Fibroblast of lung (primary cell): ENCODE data around the gene NMRAL1.

Experiments used
- CTCF ChIP-seq, 2 donors: IDR thresholded peaks in 1 of 2; conservative IDR thresholded peaks in 1 of 2; 1 replicate in 1 of 2; 2 replicates in 1 of 2; pipeline ENCODE4 v1.5.1; 2011 to 2012; ENCODE audit warnings: low read length in 2 of 2, control low read depth in 1 of 2, inconsistent platforms in 1 of 2, low read depth in 1 of 2, mild to moderate bottlenecking in 1 of 2
- EZH2 ChIP-seq: IDR thresholded peaks from 2 replicates; pipeline ENCODE4 v1.5.1; 2012; ENCODE audit warnings: low read length, control low read depth, mild to moderate bottlenecking; ENCODE audit errors: missing control alignments

DNA sequence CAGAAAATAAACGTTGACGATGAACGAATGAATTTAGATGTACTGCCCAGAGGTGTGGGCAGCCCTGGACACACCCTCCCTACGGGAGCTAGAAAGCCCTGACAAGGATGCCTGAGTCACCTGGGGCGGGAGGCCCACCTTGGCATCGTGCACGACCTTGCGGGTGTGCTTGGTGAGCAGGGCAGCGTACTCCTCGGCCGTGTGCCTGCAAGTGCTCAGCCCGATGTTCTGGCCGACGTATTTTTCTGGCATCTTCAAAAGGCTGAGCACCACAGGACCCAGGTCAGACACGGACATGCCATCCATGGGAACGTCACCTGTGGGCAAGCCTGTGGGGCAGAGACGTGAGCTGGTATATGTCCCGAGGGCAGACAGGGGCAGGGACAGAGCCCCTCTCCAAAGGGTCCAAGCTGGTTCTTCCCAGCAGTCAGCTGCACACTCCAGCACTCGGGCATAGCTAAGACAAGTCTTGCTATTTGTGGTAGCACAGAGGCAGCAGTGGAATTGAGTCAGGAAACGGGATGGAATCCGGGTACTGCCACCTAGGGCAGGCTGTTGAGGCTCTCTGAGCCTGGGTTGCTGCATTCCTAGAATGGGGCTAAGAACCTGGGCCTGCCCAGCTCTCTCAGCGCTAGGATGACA, 10.8 kb downstream of the NMRAL1 start:
- TF ChIP-seq CTCF (conservative IDR thresholded peaks at IDR 0.05 in 1 of 2, IDR thresholded peaks at IDR 0.05 in 1 of 2; ENCODE audit: low read depth in 1 of 2, low read length in 2 of 2): no peak
- TF ChIP-seq EZH2: no peak
